Measurements from ENCODE around the gene LRP2BP.
A peak's percentile ranks its signal among the peaks of the same experiment; 100 is the strongest.

Gene LRP2BP

DNA sequence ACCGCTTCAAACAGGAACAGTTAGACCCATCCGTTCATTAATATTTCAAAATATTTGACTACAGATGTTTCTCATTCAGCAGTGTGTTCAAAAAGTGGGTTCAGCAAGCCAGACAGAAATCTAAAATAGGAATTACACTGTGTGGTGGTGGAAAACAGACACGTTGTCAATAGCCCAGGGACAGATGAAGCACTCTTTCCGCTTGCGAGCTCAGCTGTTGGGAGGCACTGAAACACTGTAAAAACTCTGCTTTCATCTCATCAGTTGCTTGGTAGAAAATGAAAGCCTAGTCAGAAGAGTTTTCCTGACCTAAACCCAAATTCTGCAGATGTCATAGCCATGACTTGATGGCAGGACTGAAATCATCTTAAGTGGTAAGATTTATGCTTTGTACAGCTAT lies 38.5 kb downstream of the LRP2BP start:
- H3K27me3 ChIP-seq (replicated peaks), result no peaks in the 10 kb centered on the region
- DNase-seq, result no peak
- peaks cover 5% of the 10 kb centered on the region for H3K36me3 ChIP-seq (replicated peaks)
- no peak overlapping the region for H3K27ac ChIP-seq
- in situ Hi-C loops (cut with HindIII; ENCODE audit: low pct_ligation_motif_present, low sequenced_read_pairs), result no loop called here
- TF ChIP-seq CTCF (IDR thresholded peaks at IDR 0.05; ENCODE audit: low read depth, low read length, missing control alignments), result no peak
- H3K4me3 ChIP-seq (ENCODE audit: low read depth, low read length), result no peak overlapping the region

- Histone ChIP-seq H3K36me3 (replicated peaks) (peaks cover 12% of the 10 kb centered on the region), H3K27me3 (replicated peaks) (no peaks in the 10 kb centered on the region), H3K27ac (no peak overlapping the region), H3K4me3 (ENCODE audit: low read depth, low read length) (no peak overlapping the region)
- no peak for TF ChIP-seq CTCF (IDR thresholded peaks at IDR 0.05; ENCODE audit: low read depth, low read length, missing control alignments)
- in situ Hi-C loops (cut with HindIII; ENCODE audit: low pct_ligation_motif_present, low sequenced_read_pairs), result no loop called here
- no peak for DNase-seq
Observed at GRCh38 chr4:185352741-185353140, 43.0 kb downstream of the LRP2BP start.

GRCh38 chr4:185352202-185352601 lies 43.5 kb downstream of the LRP2BP start:
- H3K4me3 ChIP-seq (ENCODE audit: low read depth, low read length), result no peak overlapping the region
- no peaks in the 10 kb centered on the region for H3K27me3 ChIP-seq (replicated peaks)
- no peak for TF ChIP-seq CTCF (IDR thresholded peaks at IDR 0.05; ENCODE audit: low read depth, low read length, missing control alignments)
- in situ Hi-C loops (cut with HindIII; ENCODE audit: low pct_ligation_motif_present, low sequenced_read_pairs), result no loop called here
- DNase-seq, result no peak
- H3K36me3 ChIP-seq (replicated peaks), result peaks cover 16% of the 10 kb centered on the region
- H3K27ac ChIP-seq, result no peak overlapping the region

- peaks cover 16% of the 10 kb centered on the region for H3K36me3 ChIP-seq (replicated peaks)
- no peak overlapping the region for H3K4me3 ChIP-seq (ENCODE audit: low read depth, low read length)
- DNase-seq, result no peak
- in situ Hi-C loops (cut with HindIII; ENCODE audit: low pct_ligation_motif_present, low sequenced_read_pairs), result no loop called here
- H3K27ac ChIP-seq, result no peak overlapping the region
- H3K27me3 ChIP-seq (replicated peaks), result no peaks in the 10 kb centered on the region
- TF ChIP-seq CTCF (IDR thresholded peaks at IDR 0.05; ENCODE audit: low read depth, low read length, missing control alignments), result no peak
Observed at GRCh38 chr4:185351691-185352090, 44.0 kb downstream of the LRP2BP start.

DNA sequence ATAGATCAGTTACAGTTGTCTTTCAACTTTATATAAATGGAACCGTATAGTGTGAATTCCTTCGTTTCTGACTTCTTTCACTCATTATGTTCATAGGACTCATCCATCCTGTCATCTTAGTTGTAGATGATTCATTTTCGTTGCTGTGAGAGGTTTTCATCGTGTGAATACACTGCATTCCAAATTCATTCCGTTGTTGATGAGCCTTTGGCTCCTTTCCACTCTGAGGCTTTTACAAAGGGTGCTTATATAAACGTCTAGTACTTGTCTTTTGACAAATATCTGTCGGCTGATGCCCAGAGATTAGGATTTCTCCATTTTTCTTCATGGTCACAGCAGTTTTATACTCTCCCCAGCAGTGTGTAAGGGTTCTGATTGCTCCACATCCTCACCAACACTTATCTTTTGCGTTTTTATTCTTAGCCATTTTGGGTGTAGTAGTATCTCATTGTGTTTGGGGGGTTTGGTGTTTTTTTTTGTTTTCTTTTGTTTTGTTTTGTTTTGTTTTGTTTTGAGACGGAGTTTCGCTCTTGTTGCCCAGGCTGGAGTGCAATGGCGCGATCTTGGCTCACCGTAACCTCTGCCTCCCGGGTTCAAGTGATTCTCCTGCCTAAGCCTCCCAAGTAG lies 48.6 kb downstream of the LRP2BP start:
- Histone ChIP-seq H3K27ac (peak overlapping the region; percentile 52), H3K36me3 (replicated peaks) (peaks cover 11% of the 10 kb centered on the region), H3K27me3 (replicated peaks) (no peaks in the 10 kb centered on the region), H3K4me3 (ENCODE audit: low read depth, low read length) (no peak overlapping the region)
- TF ChIP-seq CTCF (IDR thresholded peaks at IDR 0.05; ENCODE audit: low read depth, low read length, missing control alignments), result no peak
- DNase-seq, result peak; percentile 80
- in situ Hi-C loops (cut with HindIII; ENCODE audit: low pct_ligation_motif_present, low sequenced_read_pairs), result no loop called here
